HG02588 (cell line): ENCODE measurements around the gene GAGE10.
"Not testable (repeated sequence)": the region's sequence is repeated elsewhere in the genome, so short reads cannot be mapped to it uniquely, and the experiment has no call there.

Experiments
- ATAC-seq: cut with Tn5 transposase; IDR thresholded peaks from one replicate; pipeline ENCODE4 v1.9.1; 2021; ENCODE audit warnings: mild to moderate bottlenecking, moderate library complexity; ENCODE audit not compliant: unreplicated experiment

GAGE10 gene

GRCh38 chrX:49321737-49322136 is 18.3 kb downstream of the GAGE10 start, which contains the start of gene GAGE12J:
GAGE12J (plus strand) TSS chrX:49322037; CDS start chrX:49323194, 1,157 bp downstream.
- ATAC-seq, result not testable (repeated sequence)

GRCh38 chrX:49322266-49322665 is 18.8 kb downstream of the GAGE10 start:
- ATAC-seq, result not testable (repeated sequence)

DNA sequence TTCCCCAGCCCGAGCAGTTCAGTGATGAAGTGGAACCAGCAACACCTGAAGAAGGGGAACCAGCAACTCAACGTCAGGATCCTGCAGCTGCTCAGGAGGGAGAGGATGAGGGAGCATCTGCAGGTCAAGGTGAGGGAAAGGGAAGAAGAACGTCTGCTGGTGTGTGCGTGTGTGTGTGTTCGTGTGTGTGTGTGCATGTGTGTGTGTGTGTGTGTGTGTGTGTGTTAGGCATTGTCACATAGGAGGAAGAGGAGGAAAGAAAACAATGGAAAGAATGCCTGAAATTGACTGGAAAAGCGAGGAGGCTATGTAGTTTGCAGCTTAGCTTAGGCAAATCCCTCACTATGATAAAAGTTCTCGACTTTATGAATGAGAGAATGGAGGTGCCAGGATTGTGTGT is 20.3 kb downstream of the GAGE10 start:
- not testable (repeated sequence) for ATAC-seq

DNA sequence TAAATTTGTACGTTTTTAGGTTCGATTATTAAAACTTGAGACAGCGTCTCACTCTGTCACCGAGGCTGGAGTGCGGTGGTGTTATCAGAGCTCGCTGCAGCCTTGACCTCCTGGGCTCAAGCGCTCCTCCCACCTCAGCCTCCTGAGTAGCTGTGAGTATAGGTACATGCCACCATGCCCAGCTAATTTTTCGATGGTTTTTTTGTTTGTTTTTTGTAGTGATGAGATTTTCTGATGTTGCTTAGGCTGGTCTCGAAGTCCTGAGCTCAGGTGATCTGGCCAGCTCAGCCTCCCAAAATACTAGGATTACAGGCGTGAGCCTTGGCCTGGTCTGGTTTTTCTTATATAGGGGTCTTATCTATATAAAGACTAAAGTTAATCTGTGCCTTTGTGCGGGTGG is 27.0 kb downstream of the GAGE10 start:
- ATAC-seq, result not testable (repeated sequence)

GRCh38 chrX:49331282-49331681 is 27.8 kb downstream of the GAGE10 start, which contains the start of gene GAGE13:
GAGE13 (plus strand) TSS chrX:49331582; CDS start chrX:49332738, 1,156 bp downstream.
- ATAC-seq, result not testable (repeated sequence)

GRCh38 chrX:49331841-49332240 is 28.4 kb downstream of the GAGE10 start:
- ATAC-seq, result not testable (repeated sequence)

- ATAC-seq, result not testable (repeated sequence)
Observed at GRCh38 chrX:49341449-49341848, 38.0 kb downstream of the GAGE10 start.

DNA sequence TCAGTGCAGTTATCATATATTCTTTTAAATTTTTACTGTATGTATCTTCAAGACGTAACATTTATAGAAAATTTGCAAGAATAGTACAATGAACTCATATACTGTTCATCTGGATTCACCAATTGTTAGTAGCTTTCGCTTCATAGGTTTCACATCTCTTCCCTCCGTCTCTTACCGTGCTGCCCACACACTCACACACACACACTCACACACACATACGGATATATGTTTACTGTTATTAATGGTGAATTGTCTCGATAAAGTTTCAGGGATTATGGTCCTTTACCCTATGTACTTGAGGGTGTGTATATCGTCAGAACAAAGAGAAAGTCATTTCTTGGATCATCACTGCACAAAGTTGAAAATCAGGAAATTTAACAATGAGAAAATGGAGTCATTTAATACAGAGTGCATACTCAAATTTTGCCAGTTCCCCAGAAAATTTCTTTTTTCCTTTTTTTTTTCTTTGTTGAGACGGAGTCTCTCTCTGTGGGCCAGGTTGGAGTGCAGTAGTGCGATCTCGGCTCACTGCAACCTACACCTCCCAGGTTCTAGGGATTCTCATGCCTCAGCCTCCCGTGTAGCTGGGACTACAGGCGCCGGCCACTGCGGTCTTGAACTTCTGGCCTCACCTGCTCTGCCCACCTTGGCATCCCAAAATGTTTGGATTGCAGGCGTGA is 41.2 kb downstream of the GAGE10 start:
- not testable (repeated sequence) for ATAC-seq

GRCh38 chrX:49345402-49345801 is 42.0 kb downstream of the GAGE10 start:
- ATAC-seq, result not testable (repeated sequence)

DNA sequence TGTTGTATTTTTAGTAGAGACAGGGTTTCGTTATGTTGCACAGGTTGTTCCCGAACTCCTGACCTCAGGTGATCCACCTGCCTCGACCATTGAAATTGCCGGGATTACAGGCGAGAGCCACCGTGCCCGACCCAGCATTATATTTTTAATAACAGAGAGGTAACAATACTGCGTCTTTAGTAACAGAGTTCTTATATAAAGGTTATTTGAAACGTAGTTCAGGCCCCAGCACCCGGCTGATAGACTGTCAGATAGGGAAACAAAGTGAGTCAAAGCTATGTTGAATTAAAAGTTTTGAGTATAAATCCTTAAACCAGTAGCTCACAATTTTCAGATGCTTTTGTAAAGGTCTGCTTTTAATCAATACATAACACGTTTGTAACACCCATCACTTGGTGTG is 42.7 kb downstream of the GAGE10 start:
- not testable (repeated sequence) for ATAC-seq
